Heart right ventricle (tissue), 16 donors: ENCODE data around the gene ZFAND3. TPM values are rescaled to one million over a fixed set of nuclear protein-coding genes. Genes with fewer than 3 reads are reported as not detected.

Experiments
- ATAC-seq, 8 donors: fragments of 200-7000 bp; cut with Tn5 transposase; one replicate each; pipeline ENCODE4 v1.9.1; 2020; ENCODE audit warnings: mild to moderate bottlenecking in 8 of 8, moderate library complexity in 8 of 8, moderate number of reproducible peaks in 1 of 8
- DNase-seq, 2 donors: peaks; one replicate each; pipeline ENCODE4 v3.0.0-alpha.2; 2020
- H3K27ac ChIP-seq, 10 donors: fragments of 200-600 bp; sonication (generic) in 2 of 10; one replicate each; pipeline versions ENCODE4 v1.5.0 to v1.8.0; 2020 to 2022; ENCODE audit warnings: mild to moderate bottlenecking in 3 of 10
- H3K27me3 ChIP-seq, 7 donors: fragments of 200-600 bp; one replicate each; pipeline ENCODE4 v1.8.0; 2021 to 2022; ENCODE audit warnings: mild to moderate bottlenecking in 2 of 7
- H3K36me3 ChIP-seq, 9 donors: fragments of 200-600 bp; sonication (generic) in 1 of 9; one replicate each; pipeline versions ENCODE4 v1.5.0 to v1.8.0; 2020 to 2022; ENCODE audit warnings: mild to moderate bottlenecking in 2 of 9
- H3K4me1 ChIP-seq, 9 donors: fragments of 200-600 bp; sonication (generic) in 1 of 9; one replicate each; pipeline versions ENCODE4 v1.5.0 to v1.8.0; 2020 to 2022; ENCODE audit warnings: mild to moderate bottlenecking in 4 of 9
- H3K4me3 ChIP-seq, 10 donors: fragments of 200-600 bp; sonication (generic) in 2 of 10; one replicate each; pipeline versions ENCODE4 v1.5.0 to v1.8.0; 2020 to 2022; ENCODE audit warnings: mild to moderate bottlenecking in 7 of 10, moderate library complexity in 2 of 10
- H3K9me3 ChIP-seq, 11 donors: fragments of 200-600 bp in 10 of 11; sonication (generic) in 2 of 11; one replicate each; pipeline versions ENCODE4 v1.5.0 to v1.8.0; 2013 to 2022; ENCODE audit warnings: mild to moderate bottlenecking in 2 of 11, control low read depth in 1 of 11, moderate library complexity in 1 of 11
- WGBS, 2 donors: extraction: QIAGEN DNeasy Blood & Tissue Kit; methylation state at CpG; one replicate each; pipeline ENCODE4 v1.1.7; 2013; ENCODE audit warnings: inconsistent platforms in 1 of 2; 5-methylcytosine and 5-hydroxymethylcytosine counted together
- intact Hi-C, 10 donors: fragments of 100-400 bp; cut with DNase I; formaldehyde crosslinking; loops; one replicate each; pipeline versions ENCODE4 v1.11.1 to v1.14.2; 2022
- polyA plus RNA-seq, 2 donors: library from polyadenylated mRNA; stranded (reverse); fragments of 200-250 nt; gene quantifications; one replicate each; pipeline ENCODE4 v1.2.3, GENCODE V29; 2013
- total RNA-seq, 10 donors: library from RNA; stranded (reverse); fragmentation: NEBNext Ultra II Directional in 3 of 10; extraction: Animal tissue kit (Norgen Biotek cat#: 25700) in 3 of 10; gene quantifications; one replicate each; pipeline versions ENCODE4 v1.2.1 to v1.2.4, GENCODE V29; 2021 to 2023
- TF ChIP-seq, protein P1 (sequence below), 9 donors: fragments of 200-600 bp; sonication (generic) in 2 of 9; IDR thresholded peaks; one replicate each; pipeline versions ENCODE4 v1.5.0 to v1.8.0; 2021 to 2022; ENCODE audit warnings: antibody characterized with exemption in 9 of 9, mild to moderate bottlenecking in 5 of 9, moderate library complexity in 1 of 9
- donor health status: Arrhythmogenic right ventricular cardiomyopathy.
- donor health status: ischemic (EF 13 %, LVEDD 7.1; RV severe dilation, severe dysfunction).
- donor health status: healthy with polysubstance abuse.
- donor health status: DM: no; HTN: yes; CAD: no.
- donor health status: DM: no; HTN: no; CAD: no.
- donor health status: ischemic (EF 25% LVEDD 6.9; RV normal size, moderate dysfunction).
- donor health status: ischemic (EF 25% LVEDD 5.7; RV mildly dilated, moderate dysfunction).
- donor health status: healthy.
- donor health status: DM: yes; HTN: yes; CAD: no.
- donor health status: Ischemic cardiomyopathy.
- donor health status: ischemic (EF 35%, LVEDD 5.7; RV mildly dilated, moderate dysfunction).
- donor health status: nonischemic (EF 11% LVEDD 7.7; RV severe dilation, severe dysfunction).
- donor health status: DM: yes; HTN: yes; CAD: no.
- donor health status: PGD.
- donor health status: ischemic (EF 29% LVEDD 5.4; RV normal size, mild dysfunction).
- donor health status: nonischemic (EF 23%, LVEDD 6.1; RV moderate dilation, normal function).

ZFAND3 gene
- total and polyA plus RNA-seq, 12 donors, result 24.4 to 123 (median 105) TPM

DNA sequence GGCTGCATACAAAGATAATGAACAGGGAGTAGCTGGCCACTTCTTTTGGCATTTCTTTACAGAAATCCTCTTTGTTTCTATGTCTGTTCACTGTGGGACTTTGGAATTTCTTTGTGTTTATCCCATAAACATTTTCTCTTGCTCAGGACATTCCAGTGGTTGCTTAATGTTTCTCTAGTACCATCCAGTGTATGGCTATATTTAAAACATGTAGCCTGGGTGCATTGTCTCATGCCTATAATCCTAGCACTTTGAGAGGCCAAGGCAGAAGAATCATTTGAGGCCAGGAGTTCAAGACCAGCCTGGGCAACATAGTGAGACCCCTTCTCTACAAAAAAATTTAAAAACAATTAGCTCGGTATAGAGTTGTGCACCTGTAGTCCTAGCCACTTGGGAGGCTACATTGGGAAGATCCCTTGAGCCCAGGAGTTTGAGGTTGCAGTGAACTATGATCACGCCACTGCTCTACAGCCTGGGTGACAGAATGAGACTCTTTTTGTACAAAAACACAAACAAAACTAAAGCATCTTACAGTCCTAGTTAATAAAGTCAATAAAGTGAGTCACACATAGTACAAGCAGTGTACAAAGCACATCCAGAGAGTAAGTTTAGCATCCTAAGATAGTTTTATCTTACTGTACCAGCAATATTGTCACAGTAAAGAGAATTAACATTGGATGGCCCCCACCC, 63.3 kb downstream of the ZFAND3 start:
- H3K4me1 ChIP-seq, result peaks cover 0 to 65% (median 32%) of the 10 kb centered on the region in 9 donors
- intact Hi-C loops, result no loop called here

DNA sequence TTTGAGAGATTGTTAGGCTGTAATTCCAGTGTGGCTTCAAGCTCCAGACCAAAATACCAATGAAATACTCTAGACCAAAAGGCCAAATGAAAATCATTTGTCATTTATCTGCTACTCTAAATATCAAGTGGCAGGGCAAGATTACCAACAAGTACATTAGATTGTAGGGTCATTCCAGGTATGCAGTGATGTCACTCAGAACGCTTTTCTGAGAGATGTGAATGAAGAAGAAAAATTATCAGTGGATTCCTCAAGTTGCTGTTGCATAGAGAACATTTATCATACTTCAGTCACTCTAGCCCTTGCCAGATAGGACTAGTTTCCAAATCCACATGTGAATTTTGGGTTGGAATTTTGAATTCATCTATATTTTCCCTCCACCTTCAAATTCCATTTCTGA, 65.0 kb downstream of the ZFAND3 start:
- WGBS, 2 donors, result 64 to 76% methylated on average over 1 of the region's 1 CpG
- Histone ChIP-seq H3K36me3 (no peaks in the 10 kb centered on the region), H3K27me3 (no peaks in the 10 kb centered on the region), H3K9me3 (no peaks in the 10 kb centered on the region), H3K4me1 (peaks cover 0 to 65% (median 39%) of the 10 kb centered on the region in 9 donors), H3K27ac (no peak overlapping the region), H3K4me3 (no peak overlapping the region)
- TF ChIP-seq, protein P1, sequence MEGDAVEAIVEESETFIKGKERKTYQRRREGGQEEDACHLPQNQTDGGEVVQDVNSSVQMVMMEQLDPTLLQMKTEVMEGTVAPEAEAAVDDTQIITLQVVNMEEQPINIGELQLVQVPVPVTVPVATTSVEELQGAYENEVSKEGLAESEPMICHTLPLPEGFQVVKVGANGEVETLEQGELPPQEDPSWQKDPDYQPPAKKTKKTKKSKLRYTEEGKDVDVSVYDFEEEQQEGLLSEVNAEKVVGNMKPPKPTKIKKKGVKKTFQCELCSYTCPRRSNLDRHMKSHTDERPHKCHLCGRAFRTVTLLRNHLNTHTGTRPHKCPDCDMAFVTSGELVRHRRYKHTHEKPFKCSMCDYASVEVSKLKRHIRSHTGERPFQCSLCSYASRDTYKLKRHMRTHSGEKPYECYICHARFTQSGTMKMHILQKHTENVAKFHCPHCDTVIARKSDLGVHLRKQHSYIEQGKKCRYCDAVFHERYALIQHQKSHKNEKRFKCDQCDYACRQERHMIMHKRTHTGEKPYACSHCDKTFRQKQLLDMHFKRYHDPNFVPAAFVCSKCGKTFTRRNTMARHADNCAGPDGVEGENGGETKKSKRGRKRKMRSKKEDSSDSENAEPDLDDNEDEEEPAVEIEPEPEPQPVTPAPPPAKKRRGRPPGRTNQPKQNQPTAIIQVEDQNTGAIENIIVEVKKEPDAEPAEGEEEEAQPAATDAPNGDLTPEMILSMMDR (IDR thresholded peaks at IDR 0.05), result no peak
- DNase-seq (no peak), ATAC-seq (peak in 1 of 8 donors; percentile 46)
- intact Hi-C loops, result no loop called here

More for the DNA sequence above, 63.3 kb downstream of the ZFAND3 start:
- Histone ChIP-seq H3K9me3 (no peaks in the 10 kb centered on the region), H3K4me3 (no peak overlapping the region), H3K27me3 (no peaks in the 10 kb centered on the region), H3K36me3 (no peaks in the 10 kb centered on the region), H3K27ac (no peak overlapping the region)
- ATAC-seq, result no peak
- 96 to 99% methylated on average over 2 of the region's 2 CpGs for WGBS, 2 donors
- DNase-seq, result no peak
- TF ChIP-seq, protein P1 (IDR thresholded peaks at IDR 0.05), result no peak

DNA sequence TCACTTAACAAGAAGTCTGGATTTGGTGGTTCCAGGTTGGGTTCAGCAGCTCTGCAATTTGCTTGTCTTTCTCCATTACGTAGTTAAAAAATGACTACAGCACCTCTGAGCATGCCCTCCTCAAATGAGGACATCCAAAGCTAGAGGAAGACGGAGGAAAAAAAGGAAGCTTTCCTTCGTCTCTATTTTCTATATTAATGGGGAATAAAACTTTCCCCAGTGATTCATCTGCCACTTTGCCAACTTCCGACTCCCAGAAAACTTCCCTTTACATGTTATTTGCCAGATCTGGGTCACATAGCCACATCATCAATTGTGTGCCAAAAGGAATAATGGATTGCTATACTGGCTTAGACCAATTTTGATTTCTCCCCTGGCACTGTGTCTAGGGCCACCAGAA, 69.5 kb downstream of the ZFAND3 start:
- H3K9me3 ChIP-seq, result peaks cover 0 to 3% (median 0%) of the 10 kb centered on the region in 11 donors
- peak in 2 of 8 donors; percentile 31 to 34 for ATAC-seq
- peaks cover 0 to 6% (median 0%) of the 10 kb centered on the region in 9 donors for H3K36me3 ChIP-seq
- intact Hi-C loops, result no loop called here
- peaks cover 0 to 56% (median 41%) of the 10 kb centered on the region in 9 donors for H3K4me1 ChIP-seq
- no peak overlapping the region for H3K27ac ChIP-seq
- no peak overlapping the region for H3K4me3 ChIP-seq
- DNase-seq, result no peak
- TF ChIP-seq, protein P1 (IDR thresholded peaks at IDR 0.05), result no peak
- H3K27me3 ChIP-seq, result no peaks in the 10 kb centered on the region
- 52 to 71% methylated on average over 4 of the region's 4 CpGs for WGBS, 2 donors

DNA sequence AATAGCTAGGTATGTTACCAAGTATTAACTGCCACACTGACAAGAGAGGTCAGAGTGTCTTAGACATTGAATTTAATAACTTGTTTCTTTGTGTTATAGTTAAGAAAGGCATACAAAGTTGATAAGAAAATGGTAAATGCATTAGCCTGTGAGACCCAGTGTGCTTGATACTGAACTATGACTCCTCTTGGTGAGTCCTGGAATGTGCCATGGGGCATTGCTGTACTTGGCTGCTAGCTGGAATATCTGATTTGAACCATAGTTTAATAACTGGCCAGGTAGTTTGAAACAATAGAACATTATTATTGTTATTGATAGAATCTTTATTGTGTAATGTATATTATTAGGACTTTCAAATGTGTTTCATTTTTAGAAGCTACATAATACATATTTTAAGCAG, 70.0 kb downstream of the ZFAND3 start:
- Histone ChIP-seq H3K9me3 (peaks cover 0 to 7% (median 4%) of the 10 kb centered on the region in 11 donors), H3K27me3 (no peaks in the 10 kb centered on the region), H3K27ac (no peak overlapping the region), H3K36me3 (peaks cover 0 to 10% (median 0%) of the 10 kb centered on the region in 9 donors), H3K4me3 (no peak overlapping the region), H3K4me1 (peaks cover 0 to 52% (median 41%) of the 10 kb centered on the region in 9 donors)
- TF ChIP-seq, protein P1 (IDR thresholded peaks at IDR 0.05), result no peak
- peak in 3 of 8 donors; percentile 34 to 56 (median 35) for ATAC-seq
- intact Hi-C loops, result no loop called here
- DNase-seq, result no peak
